ENCODE measurements around the gene SLC24A4. TPM values are rescaled to one million over a fixed set of nuclear protein-coding genes. Genes with fewer than 3 reads are reported as not detected.

SLC24A4 gene
- total RNA-seq, 1 experiment from 2014 or later = not detected

DNA sequence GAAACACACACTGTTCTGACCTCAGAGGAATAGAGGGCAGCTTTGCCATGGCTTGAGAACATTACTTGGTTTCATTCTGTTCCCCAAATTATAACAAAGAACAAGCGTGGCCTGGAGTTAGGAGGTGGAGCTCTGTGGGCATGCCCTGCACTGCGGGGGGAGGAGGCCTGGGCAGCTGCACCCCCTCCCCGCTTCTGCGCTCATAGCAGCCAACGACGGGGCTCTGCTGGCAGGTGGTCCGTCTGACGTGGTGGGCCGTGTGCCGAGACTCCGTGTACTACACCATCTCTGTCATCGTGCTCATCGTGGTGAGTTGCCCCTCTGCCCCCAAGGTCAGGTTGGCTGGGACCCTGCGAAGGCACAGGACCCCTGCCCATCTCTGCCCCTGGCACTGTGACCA lies 120.2 kb downstream of the SLC24A4 start:
- Mint-ChIP-seq H3K4me3 (ENCODE audit: unreplicated experiment) (no peak overlapping the region), H3K27me3 (ENCODE audit: insufficient read depth, unreplicated experiment) (no peaks in the 10 kb centered on the region), H3K4me1 (ENCODE audit: insufficient read depth, unreplicated experiment) (no peaks in the 10 kb centered on the region), H3K27ac (ENCODE audit: low read depth, unreplicated experiment) (no peak overlapping the region), H3K9me3 (ENCODE audit: unreplicated experiment) (no peaks in the 10 kb centered on the region), H3K36me3 (ENCODE audit: insufficient read depth, unreplicated experiment) (no peaks in the 10 kb centered on the region)
- POLR2A ChIA-PET = no interaction called here
- CTCF ChIA-PET = interaction anchor here (0.6 kb wide), 1 partner anchor 304 kb away, joined by 4 read pairs; no protein-coding TSS in a partner anchor
- no TSS peak for BruUV-seq (replicated peaks)
- no peak for TF ChIP-seq CTCF (IDR thresholded peaks at IDR 0.05; ENCODE audit: unreplicated experiment)
- no peak for DNase-seq (ENCODE audit: unreplicated experiment)
- intact Hi-C loops (cut with micrococcal nuclease) = no loop called here

GRCh38 chr14:92443741-92444140 lies 120.8 kb downstream of the SLC24A4 start:
- no peaks in the 10 kb centered on the region for H3K9me3 Mint-ChIP-seq (ENCODE audit: unreplicated experiment)
- intact Hi-C loops (cut with micrococcal nuclease) = no loop called here
- ChIA-PET POLR2A (no interaction called here), CTCF (interaction anchor here (0.6 kb wide), 1 partner anchor 304 kb away, joined by 4 read pairs; no protein-coding TSS in a partner anchor)
- no peaks in the 10 kb centered on the region for H3K27me3 Mint-ChIP-seq (ENCODE audit: insufficient read depth, unreplicated experiment)
- DNase-seq (ENCODE audit: unreplicated experiment) = no peak
- H3K4me3 Mint-ChIP-seq (ENCODE audit: unreplicated experiment) = no peak overlapping the region
- no peak for TF ChIP-seq CTCF (IDR thresholded peaks at IDR 0.05; ENCODE audit: unreplicated experiment)
- H3K27ac Mint-ChIP-seq (ENCODE audit: low read depth, unreplicated experiment) = no peak overlapping the region
- H3K36me3 Mint-ChIP-seq (ENCODE audit: insufficient read depth, unreplicated experiment) = no peaks in the 10 kb centered on the region
- H3K4me1 Mint-ChIP-seq (ENCODE audit: insufficient read depth, unreplicated experiment) = no peaks in the 10 kb centered on the region
- no TSS peak for BruUV-seq (replicated peaks)

DNA sequence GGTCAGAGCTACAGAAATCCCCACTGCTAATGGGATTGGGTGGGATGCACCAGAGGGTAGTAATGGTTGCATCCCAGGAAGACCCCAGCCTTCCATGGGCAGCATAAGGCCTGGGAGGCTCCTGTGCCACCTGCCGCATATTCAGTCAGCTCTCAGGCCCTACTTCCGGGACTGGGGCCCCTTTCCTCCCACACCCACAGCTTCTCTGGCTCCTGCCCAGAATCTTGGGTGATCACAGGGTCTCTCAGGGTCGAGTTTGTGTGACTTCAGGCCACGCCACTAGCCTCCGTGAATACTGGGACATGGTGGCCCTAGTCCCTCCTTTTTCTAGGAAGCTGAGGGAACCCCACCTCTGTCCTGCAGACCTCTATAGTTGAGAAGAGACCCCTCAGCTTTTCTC lies 123.8 kb downstream of the SLC24A4 start:
- no peaks in the 10 kb centered on the region for H3K27me3 Mint-ChIP-seq (ENCODE audit: insufficient read depth, unreplicated experiment)
- no peak for DNase-seq (ENCODE audit: unreplicated experiment)
- H3K4me1 Mint-ChIP-seq (ENCODE audit: insufficient read depth, unreplicated experiment) = no peaks in the 10 kb centered on the region
- no TSS peak for BruUV-seq (replicated peaks)
- no peak for TF ChIP-seq CTCF (IDR thresholded peaks at IDR 0.05; ENCODE audit: unreplicated experiment)
- no peak overlapping the region for H3K4me3 Mint-ChIP-seq (ENCODE audit: unreplicated experiment)
- H3K9me3 Mint-ChIP-seq (ENCODE audit: unreplicated experiment) = no peaks in the 10 kb centered on the region
- ChIA-PET CTCF (interaction anchor here (0.7 kb wide), 1 partner anchor 315 kb away, joined by 3 read pairs; no protein-coding TSS in a partner anchor), POLR2A (no interaction called here)
- intact Hi-C loops (cut with micrococcal nuclease) = no loop called here
- H3K36me3 Mint-ChIP-seq (ENCODE audit: insufficient read depth, unreplicated experiment) = no peaks in the 10 kb centered on the region
- no peak overlapping the region for H3K27ac Mint-ChIP-seq (ENCODE audit: low read depth, unreplicated experiment)

DNA sequence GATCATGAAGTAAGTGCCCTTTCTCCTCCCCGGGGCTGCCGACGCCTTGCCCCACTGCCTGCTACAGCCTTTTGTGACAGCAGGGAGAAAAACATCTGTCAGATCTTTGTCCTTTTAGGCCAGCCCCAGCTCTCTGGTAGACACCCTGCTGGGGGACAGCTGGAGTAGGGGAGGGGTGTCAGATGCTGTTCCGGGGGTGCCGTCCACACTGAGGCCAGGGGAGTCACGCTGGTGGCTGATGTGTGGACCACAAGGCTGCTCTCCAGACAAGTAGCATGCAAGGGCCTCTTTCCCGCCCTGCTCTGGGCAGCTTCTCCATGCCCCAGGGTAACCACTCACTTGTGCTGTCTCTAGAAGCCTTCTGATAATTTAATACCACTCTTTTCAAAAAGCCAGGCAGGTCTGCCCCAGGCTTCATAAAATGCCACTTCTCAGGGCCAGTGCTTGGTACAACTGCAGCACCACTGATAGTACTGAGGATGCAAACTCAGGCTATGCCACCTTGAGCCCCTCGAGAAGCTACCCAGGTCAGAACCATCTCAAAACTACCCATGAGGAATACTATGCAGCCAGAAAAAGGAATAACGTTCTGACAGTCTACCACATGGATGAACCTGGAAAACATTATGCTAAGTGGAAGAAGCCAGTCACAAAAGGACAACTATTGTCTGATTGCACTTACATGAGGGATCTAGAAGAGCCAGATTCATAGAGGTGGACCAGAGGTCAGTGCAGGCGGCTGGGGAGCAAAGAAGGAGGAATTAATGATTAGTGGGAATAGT lies 124.6 kb downstream of the SLC24A4 start:
- no peak overlapping the region for H3K4me3 Mint-ChIP-seq (ENCODE audit: unreplicated experiment)
- H3K9me3 Mint-ChIP-seq (ENCODE audit: unreplicated experiment) = no peaks in the 10 kb centered on the region
- intact Hi-C loops (cut with micrococcal nuclease) = no loop called here
- ChIA-PET POLR2A (no interaction called here), CTCF (interaction anchor here (0.5 to 0.7 kb wide), 2 partner anchors 316 to 1588 kb away, joined by 3 read pairs; no protein-coding TSS in a partner anchor)
- TF ChIP-seq CTCF (IDR thresholded peaks at IDR 0.05; ENCODE audit: unreplicated experiment) = no peak
- no peaks in the 10 kb centered on the region for H3K36me3 Mint-ChIP-seq (ENCODE audit: insufficient read depth, unreplicated experiment)
- H3K27ac Mint-ChIP-seq (ENCODE audit: low read depth, unreplicated experiment) = no peak overlapping the region
- no peaks in the 10 kb centered on the region for H3K4me1 Mint-ChIP-seq (ENCODE audit: insufficient read depth, unreplicated experiment)
- DNase-seq (ENCODE audit: unreplicated experiment) = no peak
- no TSS peak for BruUV-seq (replicated peaks)
- H3K27me3 Mint-ChIP-seq (ENCODE audit: insufficient read depth, unreplicated experiment) = no peaks in the 10 kb centered on the region

Measured in MCF 10A (cell line).